ENCODE results near the gene FRG1. TPM values are rescaled to one million over a fixed set of nuclear protein-coding genes. Genes with fewer than 3 reads are reported as not detected.

FRG1 gene
- total RNA-seq, 2 experiments from 2014 or later = 54.0 to 61.2 TPM

Other genes with a start within 250 kb of the FRG1 start
- gene FRG2, start 86.4 kb downstream of the FRG1 start, total RNA-seq = not detected
- gene DBET, start 123.6 kb downstream of the FRG1 start, total RNA-seq = not detected
- gene DUX4, start 232.9 kb downstream of the FRG1 start, total RNA-seq = not detected

Measured in activated CD4-positive, alpha-beta T cell treated with anti-CD3 and anti-CD28 coated beads, Interleukin-2, amount 10 ng/mL, durations not matched to agents 7 days and 5 days (primary cell).